SK-MEL-5 (cell line): ENCODE results near the gene DRC3. TPM values are rescaled to one million over a fixed set of nuclear protein-coding genes. Genes with fewer than 3 reads are reported as not detected.
A peak's percentile ranks its signal among the peaks of the same experiment; 100 is the strongest.

ENCODE experiments used
- DNase-seq: peaks from one replicate; pipeline ENCODE4 v3.0.0-alpha.2; 2016; ENCODE audit warnings: low read depth, low spot score
- in situ Hi-C: cut with HindIII; loops from 2 replicates; pipeline ENCODE4 v1.10.0; 2016; ENCODE audit warnings: low sequenced_read_pairs, high pct_unique_total_duplicates, low pct_unique_long_range_greater_than_20kb
- total RNA-seq: library from RNA; depleted of rRNA; stranded (reverse); fragments of >200 nt; shearing (Covaris generic); gene quantifications from 2 replicates; pipeline ENCODE4 v1.2.3, GENCODE V29; 2014

DRC3 gene
- total RNA-seq, 1 experiment from 2014 or later: 1.1 TPM

GRCh38 chr17:18025945-18026776 lies 53.5 kb downstream of the DRC3 start:
- in situ Hi-C loops: loop anchor here (10.0 kb wide), 1 partner anchor 141 kb away; no protein-coding TSS in a partner anchor
- DNase-seq: peak; percentile 73

- DNase-seq: no peak
- in situ Hi-C loops: loop anchor here (10.0 kb wide), 1 partner anchor 142 kb away; no protein-coding TSS in a partner anchor
These were observed 54.6 kb downstream of the DRC3 start for GRCh38 chr17:18027280-18027679.

DNA sequence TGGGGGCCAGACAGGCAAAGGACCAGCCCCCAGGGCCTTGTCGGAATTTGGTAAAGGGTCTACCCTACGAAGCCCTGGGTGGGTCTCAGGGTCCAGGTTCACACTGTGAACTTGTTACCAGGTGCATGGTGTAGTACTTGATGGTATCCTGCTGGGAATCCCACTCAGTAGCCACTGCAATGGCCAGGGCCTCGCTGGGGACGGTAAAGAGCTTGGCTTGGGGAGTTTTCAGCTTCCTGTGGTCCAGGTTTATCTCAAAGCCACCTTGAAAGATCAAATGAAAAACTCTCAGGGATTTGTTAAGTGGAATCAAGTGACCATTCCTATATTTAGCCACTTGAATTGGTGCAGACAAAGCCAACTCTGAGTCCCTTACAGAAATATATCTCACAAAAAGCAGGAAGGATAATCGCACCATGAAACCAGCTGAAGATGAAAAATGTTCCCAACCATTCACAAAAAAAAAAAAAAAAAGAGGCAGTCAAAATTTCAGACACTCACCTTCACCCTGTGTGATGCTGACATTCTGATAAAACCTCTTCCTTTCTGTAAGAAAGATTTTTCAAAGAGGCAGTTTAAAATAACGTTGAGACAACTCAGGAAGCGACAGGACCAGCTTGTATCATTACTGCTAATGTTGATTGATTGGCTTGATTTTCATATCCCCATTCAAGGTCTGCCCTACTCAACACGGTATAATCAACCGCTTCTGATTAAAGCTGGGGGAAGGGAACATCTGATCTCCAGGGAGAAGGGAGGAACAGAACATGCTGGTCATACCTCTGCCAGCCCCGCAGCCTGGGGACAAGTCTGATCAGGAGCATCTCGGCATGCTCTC lies 55.7 kb downstream of the DRC3 start:
- no peak for DNase-seq
- in situ Hi-C loops: loop anchor here (10.0 kb wide), 1 partner anchor 144 kb away; no protein-coding TSS in a partner anchor

DNA sequence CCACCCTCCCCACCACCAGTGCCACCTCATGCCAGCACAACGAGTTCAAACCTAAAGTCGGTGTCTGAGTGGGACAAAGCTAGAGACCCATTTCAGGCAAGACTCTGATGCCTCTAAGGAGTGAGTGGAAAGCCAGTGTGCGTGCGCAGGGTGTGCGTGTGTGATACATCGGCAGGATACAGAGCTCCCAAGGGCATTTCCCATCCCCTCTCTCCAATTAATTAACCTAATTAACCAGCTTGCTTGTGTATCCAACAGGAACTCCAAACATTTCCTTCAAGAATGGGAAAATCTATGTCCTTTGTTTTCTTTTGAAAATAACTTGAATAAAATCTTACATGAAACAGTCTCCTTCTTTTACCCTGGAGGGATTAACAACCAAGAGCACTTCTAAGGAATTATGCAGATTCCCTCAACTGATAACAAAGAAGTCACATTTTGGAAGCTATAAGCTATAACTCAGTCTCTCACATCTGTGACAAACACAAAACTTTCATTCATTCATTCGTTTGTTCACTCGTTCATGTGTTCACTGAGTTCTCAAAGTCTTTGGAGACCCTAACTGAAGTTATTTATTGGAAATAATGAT lies 56.4 kb downstream of the DRC3 start:
- in situ Hi-C loops: loop anchor here (10.0 kb wide), 1 partner anchor 144 kb away; no protein-coding TSS in a partner anchor
- no peak for DNase-seq

GRCh38 chr17:18031955-18032354 lies 59.3 kb downstream of the DRC3 start:
- no peak for DNase-seq
- in situ Hi-C loops: no loop called here

GRCh38 chr17:18033442-18034099 lies 60.9 kb downstream of the DRC3 start:
- in situ Hi-C loops: no loop called here
- DNase-seq: peak; percentile 92

DNA sequence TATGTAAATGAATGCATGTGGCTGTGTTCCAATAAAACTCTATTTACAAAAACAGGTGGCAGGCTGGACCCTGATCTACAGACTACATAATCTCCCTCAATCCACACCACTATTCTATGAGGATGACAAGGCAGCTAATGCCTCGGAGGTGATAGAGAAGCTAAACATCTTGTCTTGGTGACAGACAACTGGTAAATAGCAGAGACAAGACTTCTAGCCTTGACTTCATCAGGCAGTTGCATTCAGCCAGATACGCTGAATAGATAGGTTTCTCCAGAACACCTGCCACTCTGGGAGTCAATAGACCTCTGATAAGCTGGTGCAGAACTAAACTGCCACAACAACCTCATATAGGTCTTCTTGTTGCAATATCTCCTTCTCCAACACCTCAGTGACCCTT lies 63.0 kb downstream of the DRC3 start:
- in situ Hi-C loops: no loop called here

GRCh38 chr17:18037486-18037885 lies 64.8 kb downstream of the DRC3 start:
- no peak for DNase-seq
- in situ Hi-C loops: no loop called here

More for the DNA sequence above, 63.0 kb downstream of the DRC3 start:
- no peak for DNase-seq

DNA sequence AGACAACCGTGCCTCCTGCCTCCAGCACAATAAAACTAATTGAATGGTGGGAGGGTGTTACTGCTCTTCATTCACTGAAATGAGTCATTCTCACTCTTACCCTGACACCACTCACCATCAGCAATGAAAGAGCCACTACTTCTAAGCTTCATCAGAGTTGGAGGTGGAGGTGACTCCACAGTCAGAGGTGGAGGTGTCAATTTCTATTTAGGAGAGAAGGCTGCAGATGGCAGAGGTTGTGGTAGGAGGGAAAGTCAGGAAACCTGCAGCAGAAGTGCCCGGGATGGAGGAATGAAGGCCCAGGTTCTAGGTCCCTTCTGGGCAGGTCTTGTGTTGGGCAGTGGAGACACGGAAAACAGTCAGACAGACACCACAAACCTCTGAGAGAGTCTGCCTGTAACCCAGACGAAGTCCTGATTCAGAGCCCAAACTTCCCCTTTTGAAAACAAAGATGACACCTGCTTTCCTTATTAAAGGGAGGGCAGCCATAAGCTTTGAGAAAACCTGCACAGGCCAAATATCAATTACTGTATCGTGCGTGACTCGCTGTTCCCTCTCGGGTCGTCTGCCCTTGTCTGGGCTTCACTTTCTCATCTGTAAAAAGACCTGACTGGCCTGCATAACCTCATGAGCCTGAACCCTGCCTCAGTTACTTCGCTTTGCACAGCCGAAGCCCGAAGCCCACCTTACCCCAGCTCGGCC lies 65.6 kb downstream of the DRC3 start:
- no peak for DNase-seq
- in situ Hi-C loops: no loop called here

DNA sequence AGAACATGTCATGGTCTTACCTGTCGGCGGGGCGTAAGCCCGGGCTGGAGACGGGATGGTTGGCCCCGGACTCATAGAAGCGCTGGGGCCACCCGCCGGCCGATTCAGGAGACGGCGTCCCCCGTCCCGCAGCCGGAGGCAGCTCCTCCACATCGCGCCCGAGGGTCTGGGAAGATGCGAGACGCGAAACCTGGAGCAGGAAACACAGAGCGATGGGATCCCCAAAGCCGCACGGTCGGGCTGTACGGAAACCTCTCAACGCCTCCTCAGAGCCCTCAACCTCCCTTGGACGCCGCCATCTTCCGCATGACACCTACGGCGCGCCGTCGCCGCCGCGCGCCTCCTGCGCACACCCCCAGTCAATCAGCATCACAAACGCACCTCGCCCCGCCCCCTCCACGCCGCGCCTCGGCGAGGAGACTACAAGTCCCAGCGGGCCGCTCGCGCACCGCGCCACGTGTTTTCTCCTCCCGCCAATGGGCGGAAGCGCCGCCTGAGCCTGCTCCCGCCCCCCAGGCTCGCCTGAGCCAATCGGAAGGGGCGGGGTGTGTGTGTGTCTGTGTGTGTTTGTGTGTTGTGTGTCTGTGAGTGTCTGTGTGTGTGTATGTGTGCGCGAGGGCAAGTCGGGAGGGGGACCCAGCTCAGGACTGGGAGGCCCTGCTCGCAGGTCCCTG lies 66.3 kb downstream of the DRC3 start, which contains the start of the genes ATPAF2 and GID4:
ATPAF2 (minus strand) TSS at position 308 of the 674 bp plus-strand sequence; CDS start at position 153, 155 bp downstream.
GID4 (plus strand) TSS at position 548 of the 674 bp plus-strand sequence; CDS start at position 605, 57 bp downstream.
- DNase-seq: peak; percentile 98
- in situ Hi-C loops: no loop called here

- no peak for DNase-seq
- in situ Hi-C loops: no loop called here
These were observed 67.0 kb downstream of the DRC3 start for GRCh38 chr17:18039535-18040260.

DNA sequence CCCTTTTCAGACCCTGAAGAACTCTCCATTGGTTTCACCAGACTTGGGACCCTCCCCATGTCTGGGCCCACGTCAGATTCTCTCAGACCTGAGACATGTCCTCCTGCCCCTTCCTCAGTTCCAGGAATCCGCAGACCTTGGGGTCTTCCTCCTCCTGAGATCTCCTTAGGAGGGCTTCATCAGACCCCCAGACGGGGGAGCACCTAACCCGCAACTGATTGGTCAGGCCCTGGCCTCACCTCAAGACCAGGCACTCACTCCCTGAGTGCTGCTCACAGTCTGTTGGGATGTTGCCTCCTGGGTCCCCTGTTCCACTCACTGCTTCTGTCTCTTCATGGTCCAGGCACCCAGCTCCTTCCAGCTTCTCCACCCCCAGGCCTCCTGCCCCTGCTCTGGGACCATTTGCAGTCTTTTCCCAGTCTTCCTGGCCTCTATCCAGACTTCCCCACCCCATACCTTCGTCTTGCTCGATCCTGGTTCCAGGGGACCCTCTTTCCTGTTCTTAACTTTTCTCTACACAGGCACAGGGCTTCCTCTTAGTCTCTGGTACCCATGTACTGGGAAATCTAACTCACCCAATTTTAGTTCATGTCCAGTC lies 67.7 kb downstream of the DRC3 start:
- no peak for DNase-seq
- in situ Hi-C loops: no loop called here

DNA sequence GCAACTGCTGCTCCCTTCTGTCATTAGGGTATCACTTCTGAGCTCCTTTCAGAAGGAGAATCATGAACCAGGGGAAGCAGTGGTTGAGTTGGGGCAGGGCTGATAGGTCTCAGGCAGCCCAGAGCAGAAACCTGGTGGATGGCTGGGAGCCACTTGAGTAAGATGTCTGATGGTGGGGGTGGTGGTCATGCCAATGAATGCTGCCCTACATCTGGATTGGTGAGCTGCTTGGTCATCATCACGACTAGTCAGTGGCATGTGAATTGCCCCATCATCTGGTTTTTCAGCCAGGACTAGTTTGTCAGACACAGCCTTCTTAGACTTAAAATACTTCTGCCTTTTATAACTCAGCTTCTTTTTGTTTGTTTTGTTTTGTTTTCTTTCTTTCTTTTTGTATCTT lies 69.1 kb downstream of the DRC3 start:
- peak; percentile 26 for DNase-seq

GRCh38 chr17:18042983-18043382 lies 70.3 kb downstream of the DRC3 start:
- in situ Hi-C loops: no loop called here
- no peak for DNase-seq

More for the DNA sequence above, 69.1 kb downstream of the DRC3 start:
- in situ Hi-C loops: no loop called here

DNA sequence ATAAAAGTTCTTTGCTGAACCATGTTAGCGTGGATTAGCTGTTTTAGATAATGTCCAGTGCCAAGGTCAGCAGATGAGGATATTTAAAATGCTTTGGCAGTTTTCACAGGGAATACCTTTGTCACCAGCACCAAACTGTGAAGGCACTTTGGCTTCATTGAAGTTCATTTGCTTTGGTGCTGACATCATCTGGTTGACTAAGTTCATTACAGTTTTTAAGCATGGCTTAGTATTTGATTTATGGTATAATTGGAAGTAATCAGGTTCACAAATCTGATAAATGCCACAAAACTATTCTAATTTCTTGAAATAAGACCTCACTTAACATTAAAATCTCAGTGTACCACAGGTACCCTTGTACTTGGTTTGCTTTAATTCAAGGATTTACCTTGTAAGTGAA lies 70.8 kb downstream of the DRC3 start:
- peak; percentile 41 for DNase-seq
- in situ Hi-C loops: no loop called here
